HG03064 (cell line): Measurements from ENCODE around the gene RAB40B.

Experiments used
- ATAC-seq: cut with Tn5 transposase; IDR thresholded peaks from one replicate; pipeline ENCODE4 v1.9.1; 2021; ENCODE audit warnings: low read depth; ENCODE audit not compliant: unreplicated experiment

Gene RAB40B

DNA sequence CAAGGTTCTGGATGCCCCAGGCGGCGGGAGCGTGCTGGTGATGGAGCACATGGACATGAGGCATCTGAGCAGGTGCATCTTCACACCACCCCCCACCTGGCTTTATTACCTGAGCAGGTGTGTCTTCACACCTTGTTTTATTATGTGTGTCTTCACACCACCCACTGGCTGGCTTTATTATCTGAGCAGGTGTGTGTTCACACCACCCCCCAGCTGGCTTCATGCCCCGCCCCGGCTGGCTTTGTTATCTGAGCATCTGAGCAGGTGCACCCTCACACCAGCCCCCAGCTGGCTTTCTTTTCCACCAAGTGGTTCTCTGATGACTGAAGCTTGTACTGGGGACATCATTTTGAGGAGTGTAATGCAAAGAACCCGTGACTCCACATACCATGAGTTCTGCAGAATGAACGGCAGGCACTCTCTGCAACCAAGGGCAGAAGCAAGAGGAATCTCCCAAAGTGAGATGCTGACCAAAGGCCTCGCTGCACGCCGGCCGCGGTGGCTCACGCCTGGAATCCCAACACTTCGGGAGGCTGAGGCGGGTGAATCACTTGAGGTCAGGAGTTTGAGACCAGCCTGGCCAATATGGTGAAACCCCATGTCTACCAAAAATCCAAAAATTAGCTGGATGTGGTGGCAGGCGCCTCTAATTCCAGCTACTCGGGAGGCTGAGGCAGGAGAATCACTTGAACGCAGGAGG lies 20.6 kb upstream of the RAB40B start:
- no peak for ATAC-seq

DNA sequence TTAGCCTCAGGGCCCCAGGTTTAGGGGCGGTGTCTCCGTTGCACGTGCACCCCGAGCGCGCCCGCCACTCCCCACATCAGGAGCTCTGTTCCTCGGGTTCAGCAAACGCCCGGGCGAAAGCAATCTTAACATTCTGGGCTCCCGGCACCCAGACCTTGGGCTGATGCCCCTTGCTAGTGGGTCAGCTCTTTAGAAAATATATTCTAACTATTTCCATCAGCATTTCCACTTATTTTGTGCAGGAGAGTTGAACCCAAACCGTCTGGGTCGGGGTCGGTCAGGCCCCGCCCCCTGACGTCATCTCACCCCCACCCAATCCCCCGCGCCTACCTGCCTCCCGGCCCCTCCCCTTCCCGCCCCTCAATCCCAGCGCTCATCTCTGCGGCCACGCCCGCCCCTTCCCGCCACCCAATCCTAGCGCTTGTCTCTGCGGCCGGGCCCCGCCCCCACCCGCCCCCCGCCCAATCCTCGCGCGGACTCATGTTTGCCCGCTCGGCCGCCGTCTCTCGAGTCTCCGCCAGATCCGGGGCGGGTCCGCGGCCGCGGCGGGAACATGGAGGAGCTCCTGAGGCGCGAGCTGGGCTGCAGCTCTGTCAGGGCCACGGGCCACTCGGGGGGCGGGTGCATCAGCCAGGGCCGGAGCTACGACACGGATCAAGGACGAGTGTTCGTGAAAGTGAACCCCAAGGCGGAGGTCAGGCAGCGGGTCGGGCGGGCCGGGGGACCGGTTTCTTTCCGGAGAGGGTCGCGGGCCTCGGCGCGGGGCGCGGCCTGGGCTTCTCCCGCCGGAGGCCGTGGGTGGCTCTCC lies 17.9 kb upstream of the RAB40B start, which contains the start of gene FN3KRP:
TSS of gene FN3KRP (plus strand) at position 504 of the 808 bp plus-strand sequence. CDS start at position 554, 50 bp downstream.
- ATAC-seq, result peak; percentile 48

DNA sequence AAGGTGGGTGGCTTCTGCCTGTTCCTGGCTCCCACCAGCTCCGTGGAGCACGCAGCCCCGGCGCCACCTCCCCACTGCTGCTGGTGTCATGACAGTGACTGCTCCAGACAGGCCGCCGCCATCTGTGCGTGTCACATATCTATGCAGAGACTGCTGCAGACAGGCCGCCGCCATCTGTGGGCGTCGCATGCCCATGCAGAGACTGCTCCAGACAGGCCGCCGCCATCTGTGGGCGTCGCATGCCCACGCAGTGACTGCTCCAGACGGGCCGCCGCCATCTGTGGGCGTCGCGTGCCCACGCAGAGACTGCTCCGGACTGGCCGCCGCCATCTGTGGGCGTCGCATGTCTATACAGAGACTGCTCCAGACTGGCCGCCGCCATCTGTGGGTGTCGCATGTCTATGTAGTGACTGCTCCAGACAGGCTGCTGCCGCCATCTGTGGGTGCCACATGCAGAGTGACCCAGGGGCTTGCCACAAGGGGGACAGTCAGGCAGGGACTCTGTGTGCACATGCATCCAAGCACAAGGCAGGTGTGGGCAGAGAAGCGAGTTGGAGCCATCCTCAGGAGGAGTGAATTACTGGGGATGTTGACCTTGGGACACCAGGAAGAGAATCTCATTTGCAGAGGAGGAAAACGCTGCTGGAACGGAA lies 14.7 kb upstream of the RAB40B start:
- no peak for ATAC-seq

DNA sequence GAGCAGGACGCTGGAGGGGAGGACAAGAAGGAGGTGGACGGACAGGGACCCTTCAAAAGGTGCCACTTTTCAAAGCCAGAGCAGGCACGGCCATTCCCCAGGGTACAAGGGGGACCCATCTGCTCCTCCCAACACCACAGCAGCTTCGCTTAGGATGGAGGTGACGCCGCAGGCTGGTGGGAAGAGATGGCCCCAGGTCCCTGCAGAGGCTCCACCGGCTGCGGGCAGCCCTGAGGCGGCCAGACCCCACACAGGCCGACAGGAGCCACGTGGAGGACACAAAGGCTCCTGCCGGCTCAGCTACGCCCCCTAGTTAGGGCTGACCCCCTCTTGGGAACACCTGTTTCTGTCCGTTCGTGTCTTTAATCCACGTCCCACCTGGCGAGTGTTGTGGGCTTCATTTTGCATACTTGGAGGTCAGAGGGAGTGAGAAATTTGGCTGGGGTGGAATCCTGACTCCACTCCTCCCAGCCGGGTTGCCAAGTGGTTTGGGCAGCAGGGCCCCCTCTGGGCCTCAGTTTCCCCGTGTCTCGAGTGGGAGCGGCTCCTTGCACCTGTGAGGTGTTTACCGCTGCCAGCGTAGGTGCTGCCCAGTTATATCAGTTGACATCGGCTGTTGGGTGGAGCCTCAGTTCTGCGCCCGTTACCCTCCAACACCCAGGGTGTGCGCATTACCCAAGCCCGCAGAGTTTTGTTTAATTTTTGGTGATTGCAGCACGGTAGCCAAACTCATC lies 12.2 kb upstream of the RAB40B start:
- ATAC-seq, result no peak

DNA sequence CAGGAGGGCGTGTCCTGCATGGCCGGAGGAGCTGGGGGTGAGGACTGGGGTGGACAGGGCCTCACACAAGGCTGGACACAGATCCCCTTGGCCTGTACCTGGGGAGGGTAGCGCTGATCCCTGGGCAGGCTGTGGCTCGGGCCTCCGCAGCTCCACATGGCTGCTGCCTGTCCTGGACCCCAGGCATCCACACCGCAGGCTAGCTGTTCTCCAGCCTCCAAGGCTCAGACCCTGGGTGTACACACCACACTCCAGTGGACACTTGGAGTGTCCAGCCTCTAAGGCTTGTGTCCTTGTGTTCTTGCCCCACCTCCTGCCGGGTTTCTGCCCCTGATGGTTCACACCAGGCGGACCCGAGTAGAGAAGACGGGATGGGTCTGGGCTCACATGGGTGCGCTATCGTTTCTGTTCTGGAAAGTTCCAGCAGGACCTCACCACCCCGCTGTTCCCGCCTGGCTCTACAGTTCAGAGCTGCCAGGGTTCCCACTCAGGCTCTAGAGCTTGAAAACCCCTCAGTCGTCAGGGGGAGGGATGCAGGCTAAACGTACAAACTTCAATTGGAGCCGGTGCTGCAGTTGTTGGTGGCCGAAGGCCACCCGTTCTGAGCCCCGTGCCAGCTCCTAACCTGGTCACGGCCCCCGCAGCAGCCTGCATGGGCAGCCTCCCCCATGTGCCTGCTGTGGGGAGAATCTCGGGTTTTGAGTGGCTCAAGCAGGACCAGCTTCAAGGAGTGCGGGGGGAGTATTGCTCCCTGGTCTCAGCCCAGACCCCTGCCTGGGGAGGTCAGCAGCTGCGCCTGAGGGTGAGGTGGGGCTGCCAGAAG lies 11.4 kb upstream of the RAB40B start:
- ATAC-seq, result no peak

DNA sequence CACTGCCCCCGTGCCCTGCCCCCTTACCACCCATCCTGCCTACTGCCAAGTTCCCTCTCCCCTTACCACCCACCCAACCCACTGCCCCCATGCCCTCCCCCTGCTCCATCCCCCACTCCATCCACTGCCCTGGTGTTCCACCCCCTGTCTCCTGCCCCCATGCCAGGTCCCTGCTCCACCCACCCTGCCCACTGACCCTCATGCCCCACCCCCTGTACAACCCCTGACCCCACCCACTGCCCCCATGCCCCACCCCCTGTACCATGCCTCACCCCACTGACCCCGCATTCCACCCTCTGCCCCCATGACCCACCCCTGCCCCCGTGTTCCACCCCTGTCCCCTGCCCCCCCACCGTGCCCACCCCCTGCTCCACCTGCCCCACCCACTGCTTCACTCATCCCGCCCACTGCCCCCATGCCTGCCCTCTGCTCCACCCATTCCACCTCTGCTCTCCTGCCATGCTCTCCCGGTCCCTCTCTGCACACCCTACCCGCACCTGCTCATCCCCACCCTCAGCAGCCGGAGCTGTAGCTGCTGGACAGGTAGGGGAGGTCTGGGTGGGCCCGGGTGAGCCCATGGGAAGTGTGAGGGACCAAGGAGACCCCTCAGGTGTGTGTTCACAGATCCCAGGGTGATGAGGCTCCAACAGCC lies 10.7 kb upstream of the RAB40B start:
- ATAC-seq, result no peak

DNA sequence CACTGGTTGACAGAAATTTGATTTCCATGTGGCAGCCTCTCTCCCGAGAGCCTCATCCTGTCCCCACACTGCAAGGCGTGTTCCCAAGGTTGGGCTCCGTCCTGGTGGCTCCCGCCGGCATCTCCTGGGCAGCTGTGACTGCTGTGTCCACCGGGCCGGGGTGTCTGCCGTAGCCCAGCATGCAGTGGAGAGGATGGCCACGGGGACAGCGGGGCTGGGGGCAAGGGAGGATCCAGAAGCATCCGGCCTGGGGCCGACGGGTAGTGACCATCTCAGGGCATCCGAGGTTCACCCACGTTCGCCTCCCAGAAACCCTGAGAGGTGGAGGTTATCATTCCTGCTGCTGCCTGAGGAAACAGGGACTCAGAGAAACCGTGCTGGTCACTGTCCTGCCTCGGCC lies 7.3 kb upstream of the RAB40B start:
- no peak for ATAC-seq

DNA sequence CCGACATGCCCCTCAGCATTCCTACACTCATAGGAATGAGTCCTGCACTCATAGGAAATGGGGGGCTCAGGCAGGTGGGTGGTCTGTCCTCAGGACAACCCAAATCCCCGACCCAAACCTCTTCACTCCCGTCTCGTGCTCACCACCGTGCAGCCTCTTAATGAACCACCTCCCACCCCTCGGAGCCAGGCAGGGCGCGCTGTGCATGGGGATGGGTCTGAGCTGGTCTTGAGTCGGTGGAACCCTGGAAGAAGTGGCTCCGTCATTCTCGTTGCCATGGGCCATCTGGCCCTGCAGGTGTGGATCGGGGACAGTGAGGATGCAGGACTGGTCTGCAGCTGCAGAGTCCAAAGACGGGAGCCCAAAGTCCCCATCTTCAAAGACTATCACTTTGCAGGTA lies 6.4 kb upstream of the RAB40B start:
- ATAC-seq, result no peak

DNA sequence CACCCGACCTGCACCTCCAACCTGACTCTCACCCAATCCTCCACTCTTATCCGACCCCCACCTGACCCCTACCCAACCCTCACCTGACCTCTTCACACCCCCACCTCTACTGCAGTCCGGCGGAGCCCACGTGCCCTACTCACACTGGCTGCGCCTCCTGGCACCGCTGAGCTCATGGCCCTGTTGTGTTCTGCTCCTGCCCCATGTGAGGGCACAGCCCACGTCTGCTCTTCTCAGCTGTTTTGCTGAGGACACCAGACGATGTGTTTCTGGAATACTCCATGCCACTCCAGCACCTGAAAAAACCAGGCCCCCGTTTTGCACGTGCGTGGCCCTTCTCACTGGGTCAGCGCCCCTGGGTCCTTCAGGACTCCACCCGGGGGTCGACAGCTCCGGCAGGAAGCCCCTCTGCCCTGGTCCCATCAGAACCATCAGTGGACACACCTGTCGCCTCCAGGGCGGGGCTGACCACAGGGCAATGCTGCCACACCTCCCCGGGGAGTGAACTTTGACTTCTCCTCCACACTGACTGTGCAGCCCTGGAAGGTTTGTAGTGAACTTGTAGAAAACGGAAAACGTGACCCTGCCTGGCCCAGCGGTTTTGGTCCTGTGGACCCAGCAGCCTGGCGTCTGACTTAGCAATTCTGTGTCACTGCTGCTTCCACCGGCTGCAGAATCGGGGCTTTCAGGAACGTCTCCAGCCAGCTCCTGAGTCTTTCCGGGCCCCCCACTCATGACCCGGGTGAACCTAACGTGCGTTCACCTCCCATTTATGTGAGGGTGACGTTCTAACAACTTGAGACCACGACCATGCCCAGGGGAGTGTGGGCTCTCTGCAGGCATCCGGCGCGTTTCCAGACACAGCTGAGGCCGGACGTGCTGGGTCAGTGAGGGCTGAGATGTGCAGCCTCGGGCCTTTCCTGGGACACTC lies 5.7 kb upstream of the RAB40B start:
- no peak for ATAC-seq

DNA sequence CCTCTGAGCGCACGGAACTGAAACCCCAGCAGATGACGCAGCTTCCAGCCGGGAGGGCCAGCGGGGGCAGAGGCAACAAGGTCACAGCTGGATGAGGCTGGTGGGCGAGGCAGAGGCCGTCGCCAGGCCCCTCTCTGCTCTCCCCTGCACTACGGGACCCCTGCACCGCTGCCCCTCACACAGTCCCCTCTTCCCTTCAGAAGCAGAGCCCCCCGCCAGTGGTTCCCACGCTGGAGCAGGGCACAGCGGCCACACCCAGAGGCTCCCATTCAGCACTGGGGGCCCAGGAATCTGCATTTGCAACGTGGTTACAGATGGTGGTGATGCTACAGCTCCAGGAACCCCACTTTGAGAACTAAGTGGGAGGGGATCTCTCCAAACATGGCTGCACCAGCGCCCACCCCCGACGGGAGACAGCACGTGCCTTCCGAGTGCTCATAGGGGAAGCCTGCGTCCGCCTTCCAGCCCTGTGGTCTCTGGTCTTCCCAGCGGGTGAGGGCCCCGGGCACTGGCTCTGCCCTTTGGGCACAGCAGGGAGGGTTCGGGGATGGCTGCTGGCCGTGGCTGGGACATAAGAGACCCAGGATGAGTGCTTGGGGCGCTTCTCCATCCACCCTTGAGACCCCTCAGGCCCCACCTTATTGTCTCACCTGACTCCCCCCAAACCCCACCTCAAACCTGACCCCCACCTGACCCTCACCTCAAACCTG lies 4.7 kb upstream of the RAB40B start:
- no peak for ATAC-seq

DNA sequence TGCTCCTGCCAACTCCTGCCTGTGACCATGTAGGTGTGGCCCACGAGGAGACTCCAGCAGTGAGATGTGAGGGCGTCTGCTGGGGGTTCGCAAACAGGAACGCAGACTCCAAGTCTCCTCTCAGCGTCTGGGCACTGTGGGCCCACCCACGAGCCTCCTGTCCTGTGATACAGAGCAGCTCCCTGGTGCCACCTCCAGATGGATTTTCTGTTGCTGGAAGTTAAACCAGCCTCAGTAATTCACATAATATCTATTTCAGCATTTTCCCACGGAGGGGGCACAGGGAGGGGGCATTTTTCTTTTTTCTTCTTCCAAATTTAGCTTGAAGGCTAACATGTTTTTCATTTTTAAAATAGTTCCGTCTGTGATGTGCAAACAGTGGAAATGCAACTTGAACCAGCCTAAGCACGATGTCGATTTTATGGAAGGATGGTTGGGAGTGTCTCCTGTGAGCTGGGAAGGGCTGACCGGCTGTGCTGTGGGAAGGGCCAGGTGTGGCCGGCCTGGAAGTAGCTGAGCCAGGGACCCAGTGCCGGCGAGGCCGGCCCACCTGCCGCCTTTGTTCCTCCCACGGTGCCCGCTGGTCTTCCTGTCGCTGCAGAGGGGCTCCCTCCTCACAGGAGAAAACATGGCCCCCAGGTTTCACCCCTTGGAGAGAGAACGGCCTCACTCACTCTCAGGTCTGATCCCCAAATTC lies 3.9 kb upstream of the RAB40B start:
- ATAC-seq, result no peak

DNA sequence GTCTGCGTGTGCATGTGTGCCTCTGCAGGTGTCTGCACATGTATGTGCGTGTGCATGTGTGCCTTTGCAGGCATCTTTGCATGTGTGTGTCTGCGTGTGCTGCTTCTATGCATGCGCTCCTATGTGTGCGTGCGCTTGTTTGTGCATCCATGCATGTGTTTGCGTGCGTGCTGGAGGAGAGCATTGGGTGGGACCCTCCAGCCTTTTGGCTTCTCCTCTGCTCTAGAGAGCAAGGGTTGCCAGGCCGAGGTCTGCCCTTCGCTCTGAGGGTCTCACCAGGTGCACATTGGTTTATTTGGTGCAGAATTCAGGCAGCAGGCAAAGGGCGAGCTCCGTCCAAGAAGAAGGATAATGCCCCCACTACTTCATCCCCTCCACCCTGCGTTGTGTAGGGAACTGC lies 1.1 kb upstream of the RAB40B start:
- no peak for ATAC-seq

DNA sequence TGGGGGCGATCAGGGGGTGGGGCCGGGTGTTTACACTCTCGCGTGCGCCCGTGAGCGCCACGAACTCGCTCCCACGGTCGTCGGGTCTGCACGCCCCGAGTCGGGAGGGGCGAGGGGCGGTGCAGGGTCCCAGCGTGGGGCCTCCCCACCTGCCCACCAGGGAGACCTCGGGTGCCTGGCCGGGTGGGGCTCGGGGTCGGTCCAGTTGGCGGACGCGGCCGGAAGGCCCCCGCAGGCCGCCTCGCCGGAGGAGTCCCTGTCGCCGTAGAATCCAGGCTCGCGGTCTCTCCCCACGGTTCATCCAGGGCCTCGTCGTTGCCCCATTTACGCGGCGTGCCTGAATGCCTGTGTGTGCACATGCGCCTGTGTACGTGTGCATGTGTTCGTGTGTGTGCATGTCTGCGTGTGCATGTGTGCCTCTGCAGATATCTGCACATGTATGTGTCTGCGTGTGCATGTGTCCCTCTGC lies 510 bp upstream of the RAB40B start:
- ATAC-seq, result no peak

DNA sequence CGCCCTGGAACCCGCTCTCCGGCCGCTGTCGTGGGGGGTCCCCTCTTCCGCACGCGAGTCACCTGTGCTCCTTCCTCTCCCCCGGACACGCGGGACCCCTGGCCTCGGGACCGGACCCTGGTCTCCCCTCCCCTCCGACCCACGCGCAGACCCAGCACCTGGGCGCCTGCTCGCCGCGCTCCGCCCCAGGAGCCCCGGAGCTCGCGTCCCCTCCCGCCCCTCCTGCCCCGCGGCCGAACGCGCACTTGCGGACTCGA lies 762 bp downstream of the RAB40B start:
- no peak for ATAC-seq

DNA sequence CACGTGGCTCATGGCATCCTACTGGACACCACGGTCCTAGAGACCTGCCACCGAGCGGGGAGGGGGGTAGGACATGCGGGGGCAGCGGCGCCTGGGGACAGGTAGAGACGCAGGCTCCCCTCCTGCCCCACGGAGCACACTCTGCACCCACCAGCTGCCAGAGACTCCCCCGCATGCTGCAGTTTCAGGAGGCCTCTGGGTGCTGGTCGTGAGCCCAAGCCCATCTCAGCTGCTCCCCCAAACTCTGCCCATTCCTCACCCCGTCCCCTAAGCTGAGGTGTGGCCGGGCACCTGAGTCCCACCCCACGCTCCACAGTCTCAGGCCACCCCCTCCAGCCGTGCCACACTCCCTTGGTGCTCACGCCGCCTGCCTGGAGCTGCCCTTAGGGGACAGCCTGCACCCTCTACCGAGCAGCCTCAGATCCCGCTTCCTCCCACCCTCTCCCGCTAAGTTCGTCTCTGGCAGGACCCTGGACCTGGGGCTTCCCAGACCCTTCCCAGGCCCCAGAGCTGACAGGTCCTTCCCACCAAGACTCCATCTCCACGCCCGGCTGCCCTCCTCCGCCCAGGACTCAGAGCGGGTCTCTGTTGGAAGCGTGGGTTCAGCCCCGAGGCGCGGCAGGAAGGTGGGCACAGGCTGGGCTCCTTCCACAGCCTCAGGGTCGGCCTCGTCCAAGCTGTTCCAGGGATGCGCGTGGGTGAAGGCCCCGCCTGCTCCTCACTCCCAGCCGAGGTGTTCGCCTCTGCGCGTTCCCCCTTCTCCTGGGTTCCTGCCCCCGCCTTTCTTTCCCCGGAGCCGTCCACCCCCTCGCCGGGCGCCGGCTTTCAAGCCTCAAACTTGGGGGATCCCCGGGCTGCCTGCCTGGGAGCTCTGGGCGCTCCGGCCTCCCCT lies 1.3 kb downstream of the RAB40B start:
- ATAC-seq, result no peak

DNA sequence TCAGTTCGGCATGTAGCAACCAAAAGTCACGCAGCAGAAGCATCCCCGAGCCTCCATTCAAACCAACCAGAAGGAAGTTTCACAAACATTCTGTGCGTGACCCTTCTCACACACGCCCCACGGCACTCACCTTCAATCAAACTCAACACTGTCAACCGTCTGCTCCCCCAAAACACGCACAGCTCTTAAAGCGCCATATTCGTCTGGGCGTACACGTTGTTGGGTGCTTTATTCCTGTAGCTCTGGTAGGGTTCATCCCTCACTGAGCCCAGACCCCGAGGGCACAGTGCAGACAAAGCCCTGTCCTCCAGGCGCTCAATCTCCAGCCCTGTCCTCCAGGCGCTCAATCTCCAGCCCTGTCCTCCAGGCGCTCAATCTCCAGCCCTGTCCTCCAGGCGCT lies 2.2 kb downstream of the RAB40B start:
- no peak for ATAC-seq
